HG03342 (cell line): ENCODE results near the gene WDR18.
A peak's percentile ranks its signal among the peaks of the same experiment; 100 is the strongest.

Experiments
- ATAC-seq: cut with Tn5 transposase; IDR thresholded peaks from one replicate; pipeline ENCODE4 v1.9.1; 2021; ENCODE audit warnings: mild to moderate bottlenecking, moderate library complexity; ENCODE audit not compliant: unreplicated experiment

Gene WDR18

DNA sequence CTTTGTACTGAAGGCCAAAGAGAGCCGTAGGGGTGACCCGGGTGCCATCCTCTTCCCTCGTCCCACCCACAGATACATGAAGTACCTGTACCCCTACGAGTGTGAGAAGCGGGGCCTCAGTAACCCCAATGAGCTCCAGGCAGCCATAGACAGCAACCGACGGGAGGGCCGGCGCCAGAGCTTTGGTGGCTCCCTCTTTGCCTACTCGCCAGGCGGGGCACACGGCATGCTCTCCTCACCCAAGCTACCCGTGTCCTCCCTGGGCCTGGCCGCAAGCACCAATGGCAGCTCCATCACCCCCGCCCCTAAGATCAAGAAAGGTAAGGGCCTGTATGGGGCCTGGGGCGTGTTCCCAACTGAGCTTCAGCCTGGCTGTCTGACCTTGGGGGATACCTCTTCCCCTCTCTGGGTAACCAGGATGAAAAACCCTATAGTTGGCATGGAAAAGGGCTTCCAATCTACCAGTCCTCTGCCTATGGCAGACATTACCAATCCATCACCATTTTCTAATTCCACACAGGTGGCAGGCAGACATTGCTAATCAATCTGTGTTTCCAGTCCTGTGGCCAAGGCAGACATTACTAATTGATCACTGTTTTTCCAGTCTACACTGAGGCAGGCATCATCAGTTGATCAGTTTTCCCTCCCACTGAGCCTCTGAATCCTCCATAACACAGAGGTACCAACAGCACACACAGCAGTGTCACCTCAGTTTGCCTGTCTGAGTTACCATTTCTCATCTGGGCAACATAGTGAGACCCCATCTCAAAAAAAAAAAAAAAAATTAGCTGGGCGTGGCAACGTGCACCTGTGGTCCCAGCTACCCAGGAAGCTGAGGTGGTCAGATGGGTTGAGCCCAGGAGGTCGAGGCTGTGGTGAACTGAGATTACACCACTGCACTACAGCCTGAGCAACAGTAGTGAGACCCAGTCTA lies 19.1 kb upstream of the WDR18 start:
- no peak for ATAC-seq

DNA sequence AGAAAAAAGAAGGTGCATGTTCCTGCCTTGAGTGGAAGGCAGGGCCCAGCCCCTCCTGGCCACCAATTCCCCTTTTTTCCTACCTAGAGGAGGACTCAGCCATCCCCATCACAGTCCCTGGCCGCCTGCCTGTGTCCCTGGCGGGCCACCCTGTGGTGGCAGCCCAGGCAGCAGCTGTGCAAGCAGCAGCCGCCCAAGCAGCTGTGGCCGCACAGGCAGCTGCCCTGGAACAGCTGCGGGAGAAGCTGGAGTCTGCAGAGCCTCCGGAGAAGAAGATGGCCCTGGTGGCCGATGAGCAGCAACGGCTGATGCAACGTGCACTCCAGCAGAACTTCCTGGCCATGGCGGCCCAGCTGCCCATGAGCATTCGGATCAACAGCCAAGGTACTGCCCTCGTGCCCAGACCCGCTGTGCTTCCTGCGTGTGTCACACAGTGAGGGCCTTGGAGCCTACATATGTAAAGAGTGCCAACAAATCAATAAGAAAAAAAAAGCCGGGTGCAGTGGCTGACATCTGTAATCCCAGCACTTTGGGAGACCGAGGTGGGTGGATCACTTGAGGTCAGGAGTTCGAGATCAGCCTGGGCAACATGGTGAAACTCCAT lies 17.6 kb upstream of the WDR18 start:
- ATAC-seq = no peak

DNA sequence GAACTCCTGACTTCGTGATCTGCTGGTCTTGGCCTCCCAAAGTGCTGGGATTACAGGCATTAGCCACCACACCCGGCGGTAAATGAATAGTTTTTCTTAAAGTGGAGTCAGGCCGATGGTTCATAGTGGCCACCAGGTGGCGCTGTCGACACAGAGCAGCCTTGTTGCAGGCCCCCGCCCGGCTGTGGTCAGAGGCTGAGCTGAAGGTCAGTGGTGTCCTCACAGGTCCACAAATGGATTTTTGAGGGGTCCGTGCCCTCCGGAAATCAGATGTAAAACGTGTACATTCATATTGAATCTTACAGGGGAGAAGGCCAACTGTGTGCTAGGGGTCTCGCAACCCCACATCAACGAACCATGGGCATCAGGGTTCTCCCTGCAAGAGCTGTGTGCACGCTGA lies 13.4 kb upstream of the WDR18 start:
- ATAC-seq = no peak

DNA sequence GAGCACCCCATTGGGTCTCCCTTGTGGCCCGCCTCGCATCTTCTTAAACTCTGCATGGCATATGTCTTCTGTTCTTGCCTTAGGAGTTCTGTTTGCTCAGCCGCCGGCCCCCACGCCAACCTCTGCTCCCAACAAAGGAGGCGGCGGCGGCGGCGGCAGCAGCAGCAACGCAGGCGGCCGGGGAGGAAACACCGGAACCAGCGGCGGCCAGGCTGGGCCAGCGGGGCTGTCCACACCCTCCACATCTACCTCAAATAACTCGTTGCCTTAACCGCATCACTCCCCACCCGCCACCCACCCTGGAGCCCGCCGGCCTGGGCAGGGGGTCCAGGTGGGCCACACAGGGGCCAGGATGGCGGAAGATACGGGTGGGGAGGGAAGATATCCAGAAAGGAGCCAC lies 12.3 kb upstream of the WDR18 start:
- no peak for ATAC-seq

DNA sequence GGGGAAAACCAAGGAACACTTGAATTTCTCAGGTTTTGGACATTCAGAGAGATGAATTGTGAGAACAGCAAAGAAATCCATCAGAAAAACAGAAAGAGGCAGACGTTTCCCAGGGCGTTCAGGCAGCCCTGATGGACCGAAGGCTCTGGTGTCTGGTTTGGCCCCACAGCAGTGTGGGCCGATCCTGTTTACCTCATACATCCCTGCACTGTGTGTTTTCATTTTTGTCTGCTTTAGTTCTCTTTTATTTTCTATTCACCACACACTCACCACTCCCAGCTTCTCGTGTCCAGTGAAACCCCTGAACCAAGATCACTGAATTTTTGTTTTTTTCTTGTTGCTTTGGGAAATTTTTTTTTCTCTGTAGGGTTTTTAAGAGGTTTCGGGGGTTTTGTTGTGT lies 11.9 kb upstream of the WDR18 start:
- ATAC-seq = no peak

DNA sequence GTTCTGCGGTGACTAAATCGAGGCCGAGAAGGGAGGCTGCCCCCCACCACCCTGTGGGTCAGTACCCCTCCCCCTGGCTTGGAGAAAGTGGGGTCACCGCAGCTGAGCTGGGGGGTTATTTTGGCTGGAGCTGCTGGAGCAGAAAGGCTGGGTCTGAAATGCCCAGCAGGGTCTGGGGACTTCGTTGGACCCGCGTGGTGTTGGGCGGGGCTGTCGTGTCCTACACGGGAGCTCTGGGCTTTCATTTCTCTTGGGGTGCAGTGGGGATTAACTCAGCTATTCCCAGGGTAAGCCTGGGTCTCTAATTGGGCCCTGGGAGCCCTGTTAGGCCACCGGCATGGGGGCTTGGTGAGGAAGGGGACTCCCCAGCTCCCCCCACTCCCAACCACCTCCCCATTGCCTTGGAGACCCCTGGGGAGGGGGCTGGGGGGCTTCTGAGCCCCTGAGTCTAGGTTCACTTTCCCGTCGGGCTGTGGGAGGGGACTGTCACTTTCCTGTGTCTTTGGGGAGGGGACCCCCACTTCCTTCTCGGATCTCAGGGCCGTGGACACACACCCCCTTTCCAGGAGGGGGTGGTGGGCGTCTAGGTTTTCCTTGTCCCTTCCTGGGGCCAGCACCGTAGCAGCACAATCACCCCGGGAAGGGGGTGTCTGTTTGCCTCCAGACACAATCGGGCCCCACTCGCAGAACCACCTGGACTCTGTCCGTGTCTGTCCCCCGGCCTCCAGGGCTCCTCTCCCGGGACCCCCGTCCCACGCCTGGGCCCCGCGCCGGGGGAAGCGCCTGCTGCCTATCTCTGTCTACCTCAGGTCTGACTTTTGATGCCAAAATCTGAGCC lies 10.2 kb upstream of the WDR18 start:
- ATAC-seq = no peak

DNA sequence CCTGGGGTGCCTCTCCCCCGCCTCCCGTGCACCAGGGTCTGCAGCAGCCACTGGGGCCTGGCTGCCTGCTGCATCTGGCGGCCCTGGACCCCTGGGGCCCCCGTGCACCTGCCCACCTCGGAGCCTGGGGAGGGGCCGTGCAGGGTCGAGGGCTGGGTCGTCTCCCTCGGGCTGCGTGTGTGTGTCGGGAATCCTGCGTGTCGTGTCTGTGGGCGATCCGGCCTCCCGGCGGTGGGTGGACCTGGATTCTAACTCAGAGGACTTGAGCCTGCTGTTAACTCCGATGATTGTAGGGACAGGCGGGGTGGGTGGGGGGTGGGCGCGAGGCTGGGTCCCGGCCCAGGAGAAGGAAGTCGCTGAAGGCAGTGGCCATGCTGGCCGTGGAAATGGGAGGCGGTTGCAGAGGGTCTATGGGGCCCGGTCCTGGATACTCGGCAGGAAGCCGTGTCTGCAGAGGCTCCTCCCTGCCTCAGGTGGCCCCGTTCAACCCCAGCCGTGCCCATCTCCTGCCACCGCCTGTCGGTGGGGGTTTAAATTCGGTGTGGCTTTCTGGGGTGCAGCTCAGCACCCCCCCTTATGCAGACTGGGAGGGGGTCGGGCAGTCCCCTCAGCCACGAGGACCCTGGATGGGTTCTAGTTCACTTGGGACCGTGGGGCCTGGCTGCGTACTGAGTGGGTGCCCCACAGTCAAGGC lies 9.4 kb upstream of the WDR18 start:
- ATAC-seq = no peak

DNA sequence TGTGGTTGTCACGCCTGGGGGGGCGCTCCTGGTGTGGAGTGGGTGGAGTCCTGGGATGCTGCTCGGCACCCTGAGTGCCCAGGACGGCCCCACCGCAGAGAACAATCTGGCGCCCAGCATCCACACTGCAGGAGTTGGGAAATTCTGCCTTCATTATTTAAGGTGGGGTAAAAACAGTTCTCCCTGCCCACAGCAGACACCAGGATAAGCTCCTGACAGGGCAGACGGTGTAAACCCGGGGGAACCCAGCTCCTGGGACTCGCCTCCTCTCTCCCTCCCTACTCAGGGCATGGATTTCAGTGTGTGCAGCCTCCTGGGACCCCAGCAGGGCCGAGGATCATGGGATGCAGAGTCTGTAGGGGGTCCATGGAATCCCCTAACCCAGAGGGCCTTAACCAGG lies 7.7 kb upstream of the WDR18 start:
- no peak for ATAC-seq

DNA sequence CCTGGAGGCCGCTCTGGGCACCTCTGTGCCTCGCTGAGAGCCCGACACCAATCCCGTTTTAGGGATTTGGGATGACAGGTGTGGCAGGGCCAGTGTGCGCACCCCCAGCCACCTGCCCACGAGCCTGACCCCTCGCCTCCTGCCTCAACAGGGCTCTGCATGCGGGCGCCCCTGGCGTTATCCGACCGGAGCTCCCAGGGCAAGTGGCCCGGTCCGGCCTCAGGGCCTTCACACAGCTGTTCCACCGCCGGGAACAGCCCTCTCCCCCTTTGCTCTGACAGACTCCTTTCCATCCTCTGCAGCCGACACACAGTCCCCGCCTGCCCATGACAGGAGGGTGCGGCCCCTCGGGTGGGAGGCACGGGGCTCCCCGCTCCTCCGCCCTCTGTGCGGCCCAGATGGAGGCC lies 7.1 kb upstream of the WDR18 start:
- ATAC-seq = no peak

DNA sequence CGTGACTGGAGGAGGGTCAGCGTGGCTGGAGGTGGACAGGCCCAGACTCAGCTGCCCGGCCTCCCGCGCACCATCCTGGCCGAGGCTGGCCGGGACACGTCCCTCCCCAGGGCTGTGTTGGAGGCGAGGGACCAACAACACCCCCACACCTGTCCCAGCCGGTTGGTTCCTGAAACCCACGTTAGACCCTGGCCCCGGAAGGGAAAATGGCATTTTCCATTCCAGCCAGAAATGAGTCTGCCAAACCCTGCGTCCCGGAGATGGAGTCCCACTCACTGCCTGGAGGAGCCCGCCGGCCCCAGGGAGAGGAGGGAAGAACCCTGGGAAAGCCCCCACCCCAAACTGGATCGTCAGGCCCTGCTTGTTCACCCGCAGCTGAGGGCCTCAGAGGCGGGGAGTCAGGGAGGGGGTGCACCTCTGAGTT lies 4.8 kb upstream of the WDR18 start:
- no peak for ATAC-seq

DNA sequence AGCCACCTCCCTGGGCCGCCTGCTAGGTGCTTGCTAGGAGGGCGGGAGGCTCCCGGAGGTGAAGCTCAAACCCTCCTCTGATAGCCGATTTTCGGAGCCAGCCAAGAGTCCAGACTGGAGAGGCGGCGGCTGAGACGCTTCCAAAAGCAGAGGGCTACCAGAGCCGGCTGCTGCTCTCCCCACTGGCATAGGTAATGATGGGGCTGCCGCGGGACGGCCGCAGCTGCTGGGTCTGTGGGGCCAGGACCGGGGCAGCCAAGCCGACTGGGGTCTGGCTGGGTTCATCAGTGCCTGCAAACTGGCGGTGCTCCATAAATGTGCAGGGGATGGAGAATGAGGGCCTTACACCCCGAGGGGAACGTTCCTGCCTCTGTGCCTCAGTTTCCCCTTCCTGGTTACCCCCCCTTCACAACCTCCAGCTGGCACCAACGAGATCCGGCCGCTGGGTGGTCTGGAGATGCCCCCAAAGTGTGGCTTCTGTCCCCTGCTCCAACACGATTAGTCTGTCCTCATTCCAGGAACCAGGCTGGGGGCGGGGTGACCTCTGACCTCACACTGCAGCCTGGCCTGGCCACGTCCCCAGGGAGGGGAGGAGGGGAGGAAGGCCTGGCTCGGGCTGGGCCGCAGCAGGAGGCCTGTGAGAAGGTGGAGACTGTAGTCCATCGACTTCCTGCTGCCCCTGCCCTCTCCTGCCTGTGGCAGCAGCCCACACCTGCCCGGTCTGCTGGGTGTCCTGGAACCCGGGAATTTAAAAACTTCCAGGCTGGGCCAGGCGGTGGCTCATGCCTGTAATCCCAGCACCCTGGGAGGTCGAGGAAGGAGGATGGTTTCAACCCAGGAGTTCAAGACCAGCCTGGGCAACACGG lies 3.8 kb upstream of the WDR18 start:
- no peak for ATAC-seq

DNA sequence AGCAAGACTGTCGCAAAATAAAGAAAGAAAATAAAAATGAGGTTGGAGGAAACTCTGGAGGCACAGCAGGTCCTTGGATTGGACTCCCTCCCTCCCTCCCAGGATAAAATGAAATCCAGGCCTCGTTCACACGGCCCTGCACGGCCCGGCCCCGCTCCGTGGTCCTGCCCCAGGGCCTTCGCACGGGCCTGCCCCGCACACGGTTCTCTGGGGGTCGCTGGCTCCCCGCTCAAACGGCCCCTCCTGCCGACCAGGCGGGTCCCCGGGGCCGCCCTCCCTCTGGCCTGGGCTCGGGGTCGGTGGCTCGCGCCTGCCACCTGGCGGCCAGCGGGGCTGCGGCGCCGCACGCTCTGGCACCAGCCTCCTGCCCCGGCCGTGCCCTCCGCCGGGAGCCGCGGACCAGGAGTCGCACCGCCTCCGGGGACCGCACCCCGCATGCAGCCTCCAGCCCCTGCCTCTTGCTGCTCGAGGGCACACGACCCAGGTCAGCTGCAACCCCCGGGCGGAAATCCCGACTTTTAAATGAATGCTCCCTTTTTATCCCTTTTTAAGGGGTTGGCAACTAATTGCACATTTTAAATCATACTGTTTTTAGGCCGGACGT lies 1.5 kb upstream of the WDR18 start:
- ATAC-seq = peak; percentile 43

DNA sequence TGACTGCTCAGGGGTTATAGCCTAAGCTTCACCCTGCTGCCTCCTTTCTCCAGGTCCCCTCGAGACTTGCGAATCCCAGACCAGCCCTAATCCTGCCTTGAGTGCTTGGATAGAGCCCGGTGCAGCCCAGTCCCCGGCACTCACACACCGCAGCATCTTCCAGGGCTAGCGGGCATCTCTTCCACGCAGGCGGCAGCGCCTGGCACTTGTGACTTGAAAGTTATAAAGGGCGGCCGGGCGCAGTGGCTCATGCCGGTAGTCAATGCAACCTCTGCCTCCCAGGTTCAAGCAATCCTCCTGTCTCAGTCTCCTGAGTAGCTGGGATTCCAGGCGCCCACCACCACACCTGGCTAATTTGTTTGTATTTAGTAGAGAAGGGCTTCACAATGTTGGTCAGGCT lies 1.9 kb downstream of the WDR18 start:
- ATAC-seq = no peak

DNA sequence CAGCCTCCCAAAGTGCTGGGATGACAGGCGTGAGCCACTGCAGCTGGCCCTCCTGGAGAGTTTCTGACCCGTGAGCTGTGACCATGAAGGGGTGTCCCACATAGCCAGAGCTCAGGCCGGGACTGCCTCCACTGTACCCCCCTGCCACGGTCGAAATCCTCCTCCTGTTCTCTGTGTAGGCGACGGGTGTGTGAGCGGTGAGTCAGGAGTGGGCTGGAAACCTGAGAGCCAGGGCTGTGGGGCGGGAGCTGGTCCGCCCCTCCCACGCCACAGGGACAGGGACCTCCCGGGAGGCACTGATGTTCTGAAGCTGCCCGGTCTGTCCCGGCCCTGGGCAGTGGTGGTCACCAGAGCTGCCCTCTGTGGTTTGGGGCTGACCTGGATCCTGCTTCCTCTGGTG lies 3.9 kb downstream of the WDR18 start:
- ATAC-seq = no peak

DNA sequence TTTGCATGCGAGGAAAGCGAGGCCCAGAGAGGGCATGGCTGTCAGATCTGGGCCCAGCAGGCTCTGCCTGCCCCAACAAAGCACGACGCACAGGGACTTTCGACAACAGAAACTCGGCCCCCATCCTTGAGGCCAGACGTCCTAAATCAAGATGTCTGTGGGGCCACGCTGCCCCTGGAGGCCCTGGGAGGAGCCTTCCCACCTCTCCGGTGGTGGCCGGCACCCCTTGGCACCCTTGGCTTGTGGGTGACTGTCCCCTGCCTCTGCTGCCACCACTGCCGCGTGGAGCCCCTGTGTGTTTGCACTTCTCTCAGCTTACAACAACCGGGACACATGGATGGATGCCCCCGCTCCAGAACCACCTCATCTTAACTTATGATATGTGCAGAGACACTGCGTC lies 4.4 kb downstream of the WDR18 start:
- ATAC-seq = no peak

DNA sequence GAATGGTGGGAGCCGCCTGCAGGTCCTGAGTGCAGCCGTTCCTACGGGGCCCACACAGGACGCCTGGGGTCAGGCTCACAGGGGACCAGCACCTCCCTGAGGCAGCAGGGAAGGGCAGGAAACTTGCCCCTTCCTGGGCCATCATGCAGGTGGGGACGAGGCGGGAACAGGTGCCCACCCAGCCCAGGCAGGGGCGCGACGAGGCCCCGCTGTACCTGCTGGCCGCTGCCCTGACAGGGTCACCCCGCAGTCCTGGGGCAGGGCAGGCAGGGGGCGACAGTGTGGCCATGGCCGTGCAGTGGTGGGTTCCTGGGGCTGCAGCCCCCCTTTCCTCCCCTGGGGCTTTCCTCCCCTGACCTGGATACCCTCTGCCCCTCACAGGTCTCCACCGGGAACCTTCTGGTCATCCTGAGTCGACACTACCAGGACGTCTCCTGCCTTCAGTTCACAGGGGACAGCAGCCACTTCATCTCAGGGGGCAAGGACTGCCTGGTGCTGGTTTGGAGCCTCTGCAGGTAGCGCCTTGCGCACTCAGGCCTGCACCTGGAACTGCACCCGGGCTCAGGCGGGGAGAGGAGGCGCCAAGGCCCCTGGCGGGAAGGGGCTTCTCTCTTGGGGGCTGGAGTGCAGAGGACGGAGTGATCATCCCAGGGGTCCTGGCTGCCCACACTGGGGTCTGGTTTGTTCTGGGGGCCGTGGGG lies 5.4 kb downstream of the WDR18 start:
- ATAC-seq = no peak

DNA sequence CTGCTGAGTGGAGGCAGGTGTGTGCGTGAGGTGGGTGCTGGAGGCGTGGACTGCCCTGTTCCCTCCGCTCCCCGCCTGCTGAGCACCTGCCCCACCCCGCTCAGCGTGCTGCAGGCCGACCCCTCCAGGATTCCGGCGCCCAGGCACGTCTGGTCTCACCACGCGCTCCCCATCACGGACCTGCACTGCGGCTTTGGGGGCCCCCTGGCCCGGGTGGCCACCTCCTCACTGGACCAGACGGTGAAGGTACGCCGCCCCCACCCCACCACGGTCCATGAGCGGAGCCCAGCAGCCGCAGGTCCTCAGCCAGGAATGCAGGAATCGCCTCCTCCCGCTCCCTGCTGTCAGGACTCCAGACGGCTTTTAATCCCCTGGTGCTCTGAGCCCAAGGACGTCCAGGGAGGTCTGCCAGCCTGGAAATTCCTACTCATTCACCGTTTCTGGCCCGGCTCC lies 6.0 kb downstream of the WDR18 start:
- ATAC-seq = no peak

DNA sequence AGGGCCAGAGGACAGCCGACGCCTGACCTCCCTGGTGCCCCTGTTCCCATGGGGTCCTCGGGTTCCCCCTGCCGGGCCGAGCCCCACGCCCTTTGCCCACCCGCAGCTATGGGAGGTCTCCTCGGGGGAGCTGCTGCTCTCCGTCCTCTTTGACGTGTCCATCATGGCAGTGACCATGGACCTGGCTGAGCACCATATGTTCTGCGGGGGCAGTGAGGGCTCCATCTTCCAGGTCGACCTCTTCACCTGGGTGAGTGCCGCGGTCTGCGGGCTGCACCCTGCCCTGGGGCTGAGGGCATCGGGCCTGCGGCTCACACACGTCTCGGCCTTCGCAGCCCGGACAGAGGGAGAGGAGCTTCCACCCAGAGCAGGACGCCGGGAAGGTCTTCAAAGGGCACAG lies 6.6 kb downstream of the WDR18 start:
- ATAC-seq = no peak
